Spleen (tissue), 11 donors: ENCODE measurements around the gene MOXD1. TPM values are rescaled to one million over a fixed set of nuclear protein-coding genes. Genes with fewer than 3 reads are reported as not detected.

Experiments
- DNase-seq: peaks from one replicate; pipeline ENCODE4 v3.0.0-alpha.2; 2020
- H3K27ac ChIP-seq, 8 donors: fragments of 200-600 bp; sonication (generic) in 7 of 8; 1 replicate in 4 of 8; 2 replicates in 4 of 8; pipeline versions ENCODE4 v1.5.0 to v1.8.0; 2016 to 2021; ENCODE audit warnings: inconsistent platforms in 4 of 8, mild to moderate bottlenecking in 4 of 8, moderate library complexity in 1 of 8
- H3K27me3 ChIP-seq, 7 donors: fragments of 200-600 bp; sonication (generic) in 6 of 7; replicated peaks in 1 of 7; 1 replicate in 4 of 7; 2 replicates in 3 of 7; pipeline versions ENCODE4 v1.5.0 to v1.8.0; 2016 to 2021; ENCODE audit warnings: inconsistent platforms in 3 of 7, mild to moderate bottlenecking in 1 of 7
- H3K36me3 ChIP-seq, 6 donors: fragments of 200-600 bp; sonication (generic) in 5 of 6; 1 replicate in 4 of 6; 2 replicates in 2 of 6; pipeline versions ENCODE4 v1.5.0 to v1.8.0; 2016 to 2021; ENCODE audit warnings: inconsistent platforms in 2 of 6
- H3K4me1 ChIP-seq, 6 donors: fragments of 200-600 bp; sonication (generic) in 5 of 6; 1 replicate in 3 of 6; 2 replicates in 3 of 6; pipeline versions ENCODE4 v1.5.0 to v1.8.0; 2016 to 2021; ENCODE audit warnings: inconsistent platforms in 3 of 6
- H3K4me3 ChIP-seq, 8 donors: fragments of 200-600 bp; sonication (generic) in 7 of 8; 1 replicate in 4 of 8; 2 replicates in 4 of 8; pipeline versions ENCODE4 v1.5.0 to v1.8.0; 2016 to 2021; ENCODE audit warnings: inconsistent platforms in 4 of 8, mild to moderate bottlenecking in 4 of 8, moderate library complexity in 2 of 8
- H3K9me3 ChIP-seq, 8 donors: fragments of 200-600 bp; sonication (generic) in 7 of 8; 1 replicate in 4 of 8; 2 replicates in 4 of 8; pipeline versions ENCODE4 v1.5.0 to v1.8.0; 2016 to 2021; ENCODE audit warnings: inconsistent platforms in 4 of 8
- CTCF ChIP-seq, 11 experiments: fragments of 200-600 bp in 7 of 11; fragments of 450-650 bp in 4 of 11; sonication (generic) in 4 of 11; IDR thresholded peaks in 8 of 11; conservative IDR thresholded peaks in 3 of 11; 1 replicate in 7 of 11; 2 replicates in 4 of 11; pipeline versions ENCODE4 v1.4.0 to v1.8.0; 2016 to 2021; ENCODE audit warnings: antibody characterized with exemption in 11 of 11, inconsistent platforms in 4 of 11, mild to moderate bottlenecking in 1 of 11
- POLR2A ChIP-seq, 3 donors: fragments of 450-650 bp; IDR thresholded peaks; one replicate each; pipeline ENCODE4 v1.5.1; 2017; ENCODE audit warnings: antibody characterized with exemption in 3 of 3, mild to moderate bottlenecking in 1 of 3
- POLR2AphosphoS5 ChIP-seq, 3 donors: sonication (generic); formaldehyde crosslinking; IDR thresholded peaks; one replicate each; pipeline ENCODE4 v1.5.1; 2017; ENCODE audit warnings: antibody characterized with exemption in 3 of 3
- WGBS, 5 donors: extraction: QIAGEN DNeasy Blood & Tissue Kit in 3 of 5; methylation state at CpG; one replicate each; pipeline versions ENCODE4 v1.1.5 to v1.1.7; 2013 to 2018; 5-methylcytosine and 5-hydroxymethylcytosine counted together
- intact Hi-C: fragments of 100-400 bp; cut with DNase I; formaldehyde crosslinking; loops from one replicate; pipeline ENCODE4 v1.15.0; 2023; ENCODE audit warnings: low total_unique reads
- polyA plus RNA-seq, 3 donors: library from polyadenylated mRNA; stranded (reverse); fragments of 200-250 nt; gene quantifications; one replicate each; pipeline ENCODE4 v1.2.1, GENCODE V29; 2013
- total RNA-seq, 7 donors: library from RNA; depleted of rRNA in 3 of 7; stranded (reverse); fragments of >200 nt in 3 of 7; fragmentation: NEBNext Ultra II Directional in 4 of 7; extraction: Animal tissue kit (Norgen Biotek cat#: 25700) in 4 of 7; gene quantifications; one replicate each; pipeline versions ENCODE4 v1.1.0 to v1.2.1, GENCODE V29; 2016 to 2021
- donor health status: healthy with polysubstance abuse.
- donor health status: DM: no; HTN: no; CAD: no; lungs with moderate emphysema.
- donor health status: DM: no; HTN: no; CAD: no.
- donor health status: Bipolar disorder and iron deficiency.
- donor health status: healthy.
- donor health status: DM: no; HTN: no; CAD: no.
- donor health status: DM: yes; HTN: yes; CAD: no.

The MOXD1 gene
- total and polyA plus RNA-seq, 10 donors: 2.9 to 10.2 (median 6.1) TPM

- H3K9me3 ChIP-seq: no peaks in the 10 kb centered on the region
- no peak overlapping the region for H3K27ac ChIP-seq
- 43 to 66% (median 61%) methylated on average over 3 of the region's 3 CpGs for WGBS, 5 donors
- TF ChIP-seq CTCF (IDR thresholded peaks at IDR 0.05 in 8 of 11, conservative IDR thresholded peaks at IDR 0.05 in 3 of 11) (no peak), POLR2AphosphoS5 (IDR thresholded peaks at IDR 0.05) (no peak), POLR2A (IDR thresholded peaks at IDR 0.05) (no peak)
- H3K4me1 ChIP-seq: peaks cover 0 to 6% (median 0%) of the 10 kb centered on the region in 6 donors
- no peaks in the 10 kb centered on the region for H3K36me3 ChIP-seq
- DNase-seq: no peak
- no peak overlapping the region for H3K4me3 ChIP-seq
- H3K27me3 ChIP-seq: no peaks in the 10 kb centered on the region
- intact Hi-C loops: no loop called here
These were observed 13.0 kb downstream of the MOXD1 start for GRCh38 chr6:132388291-132388690.

GRCh38 chr6:132382630-132383175, 18.6 kb downstream of the MOXD1 start:
- Histone ChIP-seq H3K4me3 (no peak overlapping the region), H3K4me1 (peaks cover 0 to 13% (median 0%) of the 10 kb centered on the region in 6 donors), H3K36me3 (no peaks in the 10 kb centered on the region), H3K27ac (no peak overlapping the region), H3K9me3 (peaks cover 0 to 6% (median 0%) of the 10 kb centered on the region in 8 donors), H3K27me3 (no peaks in the 10 kb centered on the region)
- 55 to 71% (median 67%) methylated on average over 3 of the region's 3 CpGs for WGBS, 5 donors
- TF ChIP-seq POLR2AphosphoS5 (IDR thresholded peaks at IDR 0.05) (no peak), POLR2A (IDR thresholded peaks at IDR 0.05) (no peak), CTCF (IDR thresholded peaks at IDR 0.05 in 8 of 11, conservative IDR thresholded peaks at IDR 0.05 in 3 of 11) (no peak)
- no peak for DNase-seq
- intact Hi-C loops: no loop called here

GRCh38 chr6:132381381-132381780, 19.9 kb downstream of the MOXD1 start:
- Histone ChIP-seq H3K27me3 (no peaks in the 10 kb centered on the region), H3K4me3 (no peak overlapping the region), H3K36me3 (no peaks in the 10 kb centered on the region), H3K27ac (no peak overlapping the region), H3K9me3 (peaks cover 0 to 6% (median 0%) of the 10 kb centered on the region in 8 donors), H3K4me1 (peaks cover 0 to 13% (median 0%) of the 10 kb centered on the region in 6 donors)
- no peak for DNase-seq
- intact Hi-C loops: no loop called here
- TF ChIP-seq POLR2A (IDR thresholded peaks at IDR 0.05): no peak
- TF ChIP-seq CTCF (IDR thresholded peaks at IDR 0.05 in 8 of 11, conservative IDR thresholded peaks at IDR 0.05 in 3 of 11): no peak
- TF ChIP-seq POLR2AphosphoS5 (IDR thresholded peaks at IDR 0.05): no peak
- 73 to 86% (median 80%) methylated on average over 1 of the region's 1 CpG for WGBS, 5 donors

GRCh38 chr6:132380358-132381029, 20.8 kb downstream of the MOXD1 start:
- intact Hi-C loops: no loop called here
- Histone ChIP-seq H3K27me3 (no peaks in the 10 kb centered on the region), H3K4me1 (peaks cover 0 to 13% (median 0%) of the 10 kb centered on the region in 6 donors), H3K27ac (no peak overlapping the region), H3K9me3 (peaks cover 0 to 6% (median 0%) of the 10 kb centered on the region in 8 donors), H3K36me3 (no peaks in the 10 kb centered on the region), H3K4me3 (no peak overlapping the region)
- no peak for TF ChIP-seq POLR2AphosphoS5 (IDR thresholded peaks at IDR 0.05)
- TF ChIP-seq CTCF (IDR thresholded peaks at IDR 0.05 in 8 of 11, conservative IDR thresholded peaks at IDR 0.05 in 3 of 11): no peak
- no peak for TF ChIP-seq POLR2A (IDR thresholded peaks at IDR 0.05)
- no peak for DNase-seq
- 86 to 90% (median 87%) methylated on average over 3 of the region's 3 CpGs for WGBS, 5 donors
